ENCODE measurements around the gene CDC27.
"Not testable (repeated sequence)": the region's sequence is repeated elsewhere in the genome, so short reads cannot be mapped to it uniquely, and the experiment has no call there.

CDC27 gene

DNA sequence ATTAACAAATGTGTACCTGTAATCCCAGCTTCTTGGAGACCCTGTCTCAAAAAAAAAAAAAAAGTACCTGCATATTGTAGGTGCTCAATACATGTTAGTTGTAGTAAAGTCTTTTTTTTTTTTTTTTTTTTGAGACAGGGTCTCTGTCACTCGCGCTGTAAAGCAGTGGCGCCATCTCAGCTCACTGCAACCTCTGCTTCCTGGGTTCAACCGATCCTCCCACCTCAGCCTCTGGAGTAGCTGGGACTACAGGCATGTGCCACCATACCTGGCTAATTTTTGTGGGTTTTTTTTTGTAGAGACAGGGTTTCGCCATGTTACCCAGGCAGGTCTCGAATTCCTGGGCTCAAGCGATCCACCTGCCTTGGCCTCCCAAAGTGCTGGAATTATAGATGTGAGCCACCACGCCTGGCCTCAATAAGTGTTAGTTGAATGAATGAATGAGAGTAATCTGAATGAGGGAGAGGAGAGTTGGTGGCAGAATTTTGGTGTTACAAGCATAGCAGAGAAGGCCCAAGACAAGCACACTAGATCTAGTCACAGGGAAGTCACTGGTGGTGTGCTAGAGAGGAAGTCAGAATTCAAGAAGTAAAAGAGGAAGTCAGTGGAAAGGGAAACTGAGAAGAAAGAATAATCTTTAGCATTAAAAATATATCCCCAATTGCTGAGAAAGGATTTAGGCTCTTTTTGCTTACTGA is 10.7 kb upstream of the CDC27 start:
- Histone ChIP-seq H3K4me3 (no peak overlapping the region), H3K27ac (peak overlapping the region in 6 of 21 experiments; percentile 38 to 76 (median 62))

- no peak overlapping the region for H3K4me3 ChIP-seq
- no peak overlapping the region for H3K27ac ChIP-seq
These were observed 8.7 kb upstream of the CDC27 start for GRCh38 chr17:47197821-47198220.

GRCh38 chr17:47193931-47194511 is 4.9 kb upstream of the CDC27 start:
- Histone ChIP-seq H3K4me3 (no peak overlapping the region), H3K27ac (no peak overlapping the region)

DNA sequence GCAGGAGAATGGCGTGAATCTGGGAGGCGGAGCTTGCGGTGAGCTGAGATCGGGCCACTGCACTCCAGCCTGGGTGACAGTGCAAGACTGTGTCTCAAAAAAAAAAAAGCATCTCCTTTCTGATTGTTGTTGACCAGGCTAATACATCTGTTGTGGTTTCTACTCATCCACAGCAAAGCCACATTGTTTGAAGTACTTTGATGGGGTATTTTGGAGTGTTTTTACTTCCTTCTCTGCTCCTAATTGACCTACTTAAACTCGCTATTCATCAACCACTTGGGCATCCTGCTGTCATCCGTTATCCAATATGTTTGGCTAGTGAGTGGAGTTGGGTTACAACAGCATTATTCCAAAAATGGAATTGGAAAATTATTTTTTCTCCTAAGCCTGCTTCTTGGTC is 3.5 kb upstream of the CDC27 start:
- Histone ChIP-seq H3K4me3 (no peak overlapping the region), H3K27ac (peak overlapping the region in 1 of 21 experiments; percentile 1)

GRCh38 chr17:47190770-47191169 is 1.7 kb upstream of the CDC27 start:
- H3K4me3 ChIP-seq, result no peak overlapping the region
- H3K27ac ChIP-seq, result no peak overlapping the region

GRCh38 chr17:47190243-47190642 is 1.1 kb upstream of the CDC27 start:
- H3K27ac ChIP-seq, result no peak overlapping the region
- H3K4me3 ChIP-seq, result no peak overlapping the region

DNA sequence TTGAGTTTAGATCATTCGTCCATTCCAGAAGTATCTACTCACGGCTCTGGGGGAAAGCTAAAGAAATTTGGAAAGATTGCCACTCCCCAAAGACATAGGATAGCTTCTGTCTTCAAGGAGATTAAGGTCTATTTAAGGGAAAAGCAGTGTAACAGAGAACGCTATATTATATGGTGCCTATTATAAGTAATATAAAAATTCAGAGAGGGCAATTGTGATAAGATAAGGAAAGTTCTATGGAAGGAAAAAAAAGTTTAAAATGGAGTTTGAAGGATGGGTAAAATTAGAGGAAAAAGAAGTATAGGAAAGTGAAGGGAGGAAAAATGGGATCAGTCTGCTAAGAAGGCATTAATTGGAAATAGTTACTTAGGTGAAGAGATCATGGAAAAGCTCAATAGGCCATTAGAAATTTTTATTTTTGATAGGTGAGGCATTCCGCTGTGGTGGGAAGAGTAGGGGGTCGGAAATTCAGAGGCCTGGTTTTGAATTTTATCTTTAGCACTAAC is 690 bp upstream of the CDC27 start:
- Histone ChIP-seq H3K4me3 (peak overlapping the region; percentile 23 to 86 (median 57)), H3K27ac (peak overlapping the region in 16 of 21 experiments; percentile 25 to 97 (median 72))

DNA sequence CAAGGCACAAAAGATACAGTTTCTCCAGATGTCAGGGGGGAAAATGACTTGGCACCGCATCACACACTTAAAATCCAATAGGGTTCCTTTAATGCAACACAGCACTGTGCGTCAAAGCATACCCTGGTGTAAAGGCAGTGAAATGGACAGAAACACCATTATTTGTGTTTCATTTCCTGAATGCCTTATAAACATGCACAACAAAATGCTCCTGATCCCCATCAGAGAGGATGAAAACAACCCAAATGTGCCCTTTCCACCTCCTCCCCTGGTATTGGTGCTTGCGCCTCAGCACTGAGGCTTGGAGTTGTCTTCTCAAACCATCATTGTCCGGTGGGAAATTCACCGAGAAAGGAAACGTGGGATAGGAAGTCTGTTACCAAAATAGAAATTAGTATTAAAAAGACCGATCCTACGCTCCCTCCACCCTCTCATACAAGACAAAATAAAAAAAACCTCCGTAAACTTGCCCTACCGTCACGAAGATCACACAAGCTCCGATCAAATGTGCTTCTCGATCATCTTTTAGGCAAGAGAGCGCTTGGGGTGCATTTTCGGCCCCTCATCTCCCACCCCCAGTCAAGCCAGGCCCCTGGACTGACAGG is 722 bp downstream of the CDC27 start:
- Histone ChIP-seq H3K27ac (peak overlapping the region; percentile 65 to 99 (median 95)), H3K4me3 (peak overlapping the region; percentile 47 to 86 (median 57))

DNA sequence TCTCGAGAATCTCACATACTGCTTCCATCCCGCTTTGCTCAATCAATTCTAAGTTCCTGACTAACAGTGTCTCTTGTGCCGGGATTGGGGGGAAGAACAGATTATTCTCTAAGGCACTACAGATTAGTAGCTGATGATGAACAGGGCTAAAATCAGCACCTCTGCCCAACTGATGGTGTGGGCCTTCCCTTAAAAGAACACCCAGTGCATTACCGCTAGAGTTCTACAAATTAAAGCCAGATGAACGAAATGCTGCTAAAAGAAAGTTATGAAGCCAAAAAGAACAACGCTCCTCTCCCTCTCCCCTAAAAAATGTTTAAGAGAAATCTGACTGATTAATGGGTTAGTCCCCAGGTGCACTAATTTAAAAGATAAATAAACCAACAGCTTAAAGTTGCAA is 4.4 kb downstream of the CDC27 start:
- Histone ChIP-seq H3K27ac (no peak overlapping the region), H3K4me3 (no peak overlapping the region)

GRCh38 chr17:47180988-47181387 is 8.1 kb downstream of the CDC27 start:
- H3K4me3 ChIP-seq, H3K27ac ChIP-seq: not testable (repeated sequence)

DNA sequence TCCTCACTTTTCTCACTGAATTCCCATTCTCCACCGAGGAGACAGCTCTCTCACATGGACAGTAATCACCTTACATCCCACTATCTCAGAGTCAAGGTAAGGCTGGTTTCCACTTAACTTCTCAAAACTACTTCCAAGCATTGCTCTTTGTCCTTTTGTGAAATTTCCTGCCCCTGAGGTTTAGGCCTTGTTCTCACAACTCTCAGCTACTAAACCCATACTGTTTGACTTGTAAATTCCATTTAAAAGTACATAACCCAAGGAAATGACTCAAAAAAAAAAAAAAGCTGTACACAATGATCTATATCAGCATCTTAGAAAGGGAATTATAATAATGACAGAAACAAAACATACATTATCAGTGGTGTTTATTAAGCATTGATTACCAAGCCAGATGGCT is 8.8 kb downstream of the CDC27 start:
- Histone ChIP-seq H3K4me3 (no peak overlapping the region), H3K27ac (no peak overlapping the region)

GRCh38 chr17:47179141-47179540 is 10.0 kb downstream of the CDC27 start:
- H3K4me3 ChIP-seq, result no peak overlapping the region
- H3K27ac ChIP-seq, result no peak overlapping the region

- Histone ChIP-seq H3K27ac (no peak overlapping the region), H3K4me3 (no peak overlapping the region)
These were observed 11.8 kb downstream of the CDC27 start for GRCh38 chr17:47177261-47177660.

DNA sequence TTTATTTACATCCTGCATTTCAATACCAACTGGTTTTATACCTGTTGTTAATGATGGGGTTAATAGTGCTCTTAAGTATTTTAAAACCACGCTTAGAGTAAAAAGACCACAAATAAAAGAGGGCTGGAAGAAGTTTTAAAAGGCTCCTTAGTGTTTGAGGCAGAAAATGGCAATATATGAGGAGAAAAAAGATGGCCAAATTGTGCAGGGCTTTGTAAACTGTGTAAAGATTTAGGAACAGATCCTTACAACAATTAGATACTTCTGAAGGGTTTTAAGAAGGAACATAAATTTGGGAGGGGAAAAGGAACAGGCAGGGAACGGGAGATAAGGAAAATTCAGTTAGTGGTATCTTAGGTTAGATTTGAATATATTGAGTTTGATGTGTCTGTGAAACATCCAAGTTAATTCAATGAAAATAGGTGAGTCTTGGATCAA is 12.7 kb downstream of the CDC27 start:
- no peak overlapping the region for H3K27ac ChIP-seq

GRCh38 chr17:47174823-47175222 is 14.3 kb downstream of the CDC27 start:
- not testable (repeated sequence) for H3K27ac ChIP-seq, H3K4me3 ChIP-seq

More for the DNA sequence above, 12.7 kb downstream of the CDC27 start:
- H3K4me3 ChIP-seq, result no peak overlapping the region

DNA sequence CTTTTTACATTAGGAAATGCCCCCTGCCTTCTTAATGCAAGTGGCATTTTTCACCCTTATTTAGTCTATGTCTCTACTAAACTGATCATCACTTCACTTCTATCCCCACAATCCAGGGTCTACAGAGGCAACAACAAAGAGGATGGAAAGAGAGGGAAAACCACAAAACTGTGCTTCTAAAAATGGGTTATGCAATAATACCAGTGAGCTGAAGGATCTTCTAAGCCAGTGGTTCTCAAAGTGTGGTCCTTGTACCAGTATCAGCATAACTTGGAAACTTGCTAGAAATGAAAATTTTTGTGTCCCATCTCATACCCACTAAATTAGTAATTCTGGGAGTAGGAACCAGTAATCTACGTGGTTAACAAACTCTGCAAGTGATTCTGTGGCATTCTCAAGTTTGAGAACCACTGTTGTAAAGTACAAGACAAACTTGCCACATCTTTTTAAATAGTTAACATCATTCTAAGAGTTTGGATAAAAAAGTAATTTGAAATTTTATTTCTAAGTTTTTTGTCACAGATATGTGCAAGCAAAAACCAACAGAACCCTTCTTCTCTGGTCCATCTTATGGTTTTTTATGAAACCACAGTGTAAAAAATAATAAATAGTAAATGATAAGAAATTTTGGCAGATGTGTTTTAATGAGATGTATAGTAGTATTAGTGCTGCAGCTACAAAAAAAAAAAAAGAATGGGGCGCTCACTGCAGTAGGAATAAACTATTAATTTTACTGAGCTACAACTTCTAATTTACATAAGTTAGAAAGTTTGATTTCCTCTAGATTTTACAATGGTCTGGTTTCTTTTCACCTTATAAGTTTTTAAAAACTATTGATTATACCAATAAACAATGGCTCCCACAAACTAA is 16.2 kb downstream of the CDC27 start:
- peak overlapping the region in 1 of 21 experiments; percentile 13 for H3K27ac ChIP-seq
- no peak overlapping the region for H3K4me3 ChIP-seq

GRCh38 chr17:47170710-47171109 is 18.4 kb downstream of the CDC27 start:
- Histone ChIP-seq H3K27ac (no peak overlapping the region), H3K4me3 (no peak overlapping the region)

- H3K27ac ChIP-seq, H3K4me3 ChIP-seq: not testable (repeated sequence)
These were observed 20.2 kb downstream of the CDC27 start for GRCh38 chr17:47168896-47169295.

GRCh38 chr17:47166854-47167253 is 22.2 kb downstream of the CDC27 start:
- H3K27ac ChIP-seq, H3K4me3 ChIP-seq: not testable (repeated sequence)

DNA sequence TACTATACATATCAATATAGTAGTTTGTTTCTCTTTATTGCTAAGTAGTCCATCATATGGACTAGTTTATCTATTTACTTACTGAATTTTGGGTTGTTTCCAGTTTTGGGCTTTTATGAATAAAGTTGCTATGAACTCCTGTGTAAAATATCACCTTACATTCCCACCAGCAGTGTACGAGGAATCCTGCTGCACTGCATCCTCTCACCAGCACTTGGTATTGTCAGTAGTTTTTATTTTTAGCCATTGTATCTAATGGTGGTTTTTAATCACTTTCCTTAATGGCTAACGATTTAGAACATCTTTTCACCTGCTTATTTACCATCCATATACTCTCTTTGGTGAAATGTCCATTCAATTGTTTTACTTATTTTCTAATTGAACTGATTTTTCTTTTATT is 24.0 kb downstream of the CDC27 start:
- H3K27ac ChIP-seq, result no peak overlapping the region
- no peak overlapping the region for H3K4me3 ChIP-seq
